Loucy (cell line): ENCODE data around the gene PATL2.

Source experiments
- H2AFZ ChIP-seq: fragments of 200-600 bp; sonication (generic); 2 replicates; pipeline ENCODE4 v1.6.0; 2016; ENCODE audit warnings: antibody characterized with exemption, mild to moderate bottlenecking, low read length, moderate library complexity
- H3F3A ChIP-seq: fragments of 200-600 bp; 2 replicates; pipeline ENCODE4 v1.6.0; 2016; ENCODE audit warnings: antibody characterized with exemption, low read depth, mild to moderate bottlenecking
- H3K27me3 ChIP-seq: fragments of 200-600 bp; sonication (generic); 2 replicates; pipeline ENCODE4 v1.6.1; 2014; ENCODE audit warnings: low read length, mild to moderate bottlenecking; ENCODE audit not compliant: insufficient read depth, poor library complexity, severe bottlenecking
- H3K36me3 ChIP-seq: fragments of 200-600 bp; sonication (generic); 2 replicates; pipeline ENCODE4 v1.6.1; 2016; ENCODE audit warnings: low read length; ENCODE audit not compliant: insufficient read depth
- H3K4me1 ChIP-seq: fragments of 200-600 bp; sonication (generic); 2 replicates; pipeline ENCODE4 v1.5.1; 2014; ENCODE audit warnings: low read length, mild to moderate bottlenecking; ENCODE audit not compliant: insufficient read depth, poor library complexity, severe bottlenecking
- H3K4me2 ChIP-seq: fragments of 200-600 bp; sonication (generic); 2 replicates; pipeline ENCODE4 v1.6.0; 2014; ENCODE audit warnings: antibody characterized with exemption, low read length, low read depth, mild to moderate bottlenecking; ENCODE audit not compliant: poor library complexity, severe bottlenecking
- H3K4me3 ChIP-seq: fragments of 200-600 bp; sonication (generic); 2 replicates; pipeline ENCODE4 v1.5.1; 2014; ENCODE audit warnings: low read length, mild to moderate bottlenecking, mixed read lengths; ENCODE audit not compliant: poor library complexity, severe bottlenecking
- H3K79me2 ChIP-seq: fragments of 200-600 bp; sonication (generic); 2 replicates; pipeline ENCODE4 v1.6.1; 2014; ENCODE audit warnings: low read length; ENCODE audit not compliant: insufficient read depth
- H3K9ac ChIP-seq: fragments of 200-600 bp; sonication (generic); 2 replicates; pipeline ENCODE4 v1.6.0; 2014; ENCODE audit warnings: mild to moderate bottlenecking, low read depth, low read length, moderate library complexity; ENCODE audit not compliant: poor library complexity, severe bottlenecking
- H3K9me2 ChIP-seq: fragments of 200-600 bp; sonication (generic); replicated peaks from 2 replicates; pipeline ENCODE4 v1.6.1; 2016; ENCODE audit warnings: low read depth, low read length, mixed read lengths
- H3K9me3 ChIP-seq: fragments of 200-600 bp; sonication (generic); 2 replicates; pipeline ENCODE4 v1.6.1; 2014; ENCODE audit warnings: mild to moderate bottlenecking, antibody characterized with exemption, low read length, low read depth; ENCODE audit not compliant: insufficient read depth
- H4K20me1 ChIP-seq: fragments of 200-600 bp; sonication (generic); 2 replicates; pipeline ENCODE4 v1.6.0; 2014; ENCODE audit warnings: antibody characterized with exemption, low read length, mild to moderate bottlenecking; ENCODE audit not compliant: insufficient read depth, poor library complexity, severe bottlenecking
- CTCF ChIP-seq: fragments of 200-600 bp; sonication (generic); conservative IDR thresholded peaks from 2 replicates; pipeline ENCODE4 v1.5.1; 2014; ENCODE audit warnings: mild to moderate bottlenecking, antibody characterized with exemption, low read length
- EZH2phosphoT487 ChIP-seq: fragments of 200-600 bp; IDR thresholded peaks from 2 replicates; pipeline ENCODE4 v1.6.1; 2018; ENCODE audit warnings: antibody characterized with exemption, mild to moderate bottlenecking, moderate library complexity, borderline replicate concordance

The PATL2 gene

GRCh38 chr15:44659056-44659455 lies 52.1 kb downstream of the PATL2 start:
- Histone ChIP-seq H3K9me3 (no peaks in the 10 kb centered on the region), H3K4me1 (peaks cover 20% of the 10 kb centered on the region), H3K9me2 (no peaks in the 10 kb centered on the region), H3K27me3 (no peaks in the 10 kb centered on the region), H3K4me2 (no peak overlapping the region), H3K36me3 (no peaks in the 10 kb centered on the region), H3K9ac (no peak overlapping the region), H3F3A (no peaks in the 10 kb centered on the region), H3K79me2 (peaks cover 22% of the 10 kb centered on the region), H2AFZ (no peak overlapping the region), H3K4me3 (no peak overlapping the region), H4K20me1 (peaks cover 6% of the 10 kb centered on the region)
- TF ChIP-seq EZH2phosphoT487 = no peak
- TF ChIP-seq CTCF = no peak

- Histone ChIP-seq H3K4me3 (no peak overlapping the region), H3K4me2 (no peak overlapping the region), H3K36me3 (no peaks in the 10 kb centered on the region), H3K9ac (no peak overlapping the region), H3K4me1 (peaks cover 17% of the 10 kb centered on the region), H3K79me2 (peaks cover 17% of the 10 kb centered on the region), H4K20me1 (peaks cover 6% of the 10 kb centered on the region), H2AFZ (no peak overlapping the region), H3F3A (no peaks in the 10 kb centered on the region), H3K9me2 (no peaks in the 10 kb centered on the region), H3K27me3 (no peaks in the 10 kb centered on the region), H3K9me3 (no peaks in the 10 kb centered on the region)
- TF ChIP-seq EZH2phosphoT487 (no peak), CTCF (no peak)
These were observed 53.7 kb downstream of the PATL2 start for GRCh38 chr15:44657378-44657777.

GRCh38 chr15:44656913-44657312 lies 54.2 kb downstream of the PATL2 start:
- peaks cover 2% of the 10 kb centered on the region; the same call in 1 of the 2 replicates for H3K36me3 ChIP-seq
- peaks cover 2% of the 10 kb centered on the region for H4K20me1 ChIP-seq
- H2AFZ ChIP-seq = no peak overlapping the region
- TF ChIP-seq EZH2phosphoT487 (no peak), CTCF (no peak)
- no peak overlapping the region for H3K9ac ChIP-seq
- H3K4me2 ChIP-seq = no peak overlapping the region
- H3K4me1 ChIP-seq = peaks cover 13% of the 10 kb centered on the region
- no peak overlapping the region for H3K4me3 ChIP-seq
- no peaks in the 10 kb centered on the region for H3F3A ChIP-seq
- H3K27me3 ChIP-seq = no peaks in the 10 kb centered on the region
- H3K9me3 ChIP-seq = no peaks in the 10 kb centered on the region
- peaks cover 12% of the 10 kb centered on the region for H3K79me2 ChIP-seq
- H3K9me2 ChIP-seq = no peaks in the 10 kb centered on the region
